GM12865 (cell line): Measurements from ENCODE around the gene RPS6KA2.

Source experiments
- DNase-seq: peaks from one replicate; pipeline ENCODE4 v3.0.0; 2010; ENCODE audit warnings: low read depth
- H3K4me3 ChIP-seq: 2 replicates; pipeline ENCODE4 v1.5.1; 2011; ENCODE audit warnings: mild to moderate bottlenecking, low read depth, low read length, control low read depth
- CTCF ChIP-seq: IDR thresholded peaks from 2 replicates; pipeline ENCODE4 v1.5.1; 2011; ENCODE audit warnings: low read length, control low read depth, low read depth, inconsistent platforms; ENCODE audit not compliant: insufficient read depth; ENCODE audit errors: missing control alignments

Gene RPS6KA2

GRCh38 chr6:166578536-166579236 is 48.4 kb downstream of the RPS6KA2 start:
- TF ChIP-seq CTCF: no peak
- no peak for DNase-seq
- H3K4me3 ChIP-seq: no peak overlapping the region

GRCh38 chr6:166575205-166575604 is 51.8 kb downstream of the RPS6KA2 start:
- no peak for TF ChIP-seq CTCF
- no peak for DNase-seq
- H3K4me3 ChIP-seq: no peak overlapping the region

- no peak for DNase-seq
- TF ChIP-seq CTCF: no peak
- H3K4me3 ChIP-seq: no peak overlapping the region
Observed at GRCh38 chr6:166573511-166574216, 53.4 kb downstream of the RPS6KA2 start.

GRCh38 chr6:166572370-166573261 is 54.4 kb downstream of the RPS6KA2 start:
- no peak for TF ChIP-seq CTCF
- DNase-seq: no peak

GRCh38 chr6:166570929-166571713 is 55.9 kb downstream of the RPS6KA2 start:
- no peak for DNase-seq

More at GRCh38 chr6:166572370-166573261, 54.4 kb downstream of the RPS6KA2 start:
- H3K4me3 ChIP-seq: no peak overlapping the region

More at GRCh38 chr6:166570929-166571713, 55.9 kb downstream of the RPS6KA2 start:
- no peak for TF ChIP-seq CTCF
- H3K4me3 ChIP-seq: no peak overlapping the region
